22Rv1 (cell line): Measurements from ENCODE around the gene SKAP2.

Experiments used
- ZFX ChIP-seq: fragments of 450-650 bp; IDR thresholded peaks from 2 replicates; pipeline ENCODE4 v1.6.1; 2017; ENCODE audit warnings: antibody characterized with exemption, borderline replicate concordance
- TF ChIP-seq, protein P1 (sequence below): fragments of 450-650 bp; IDR thresholded peaks from 2 replicates; pipeline ENCODE4 v1.5.1; 2017; ENCODE audit warnings: mild to moderate bottlenecking

DNA sequence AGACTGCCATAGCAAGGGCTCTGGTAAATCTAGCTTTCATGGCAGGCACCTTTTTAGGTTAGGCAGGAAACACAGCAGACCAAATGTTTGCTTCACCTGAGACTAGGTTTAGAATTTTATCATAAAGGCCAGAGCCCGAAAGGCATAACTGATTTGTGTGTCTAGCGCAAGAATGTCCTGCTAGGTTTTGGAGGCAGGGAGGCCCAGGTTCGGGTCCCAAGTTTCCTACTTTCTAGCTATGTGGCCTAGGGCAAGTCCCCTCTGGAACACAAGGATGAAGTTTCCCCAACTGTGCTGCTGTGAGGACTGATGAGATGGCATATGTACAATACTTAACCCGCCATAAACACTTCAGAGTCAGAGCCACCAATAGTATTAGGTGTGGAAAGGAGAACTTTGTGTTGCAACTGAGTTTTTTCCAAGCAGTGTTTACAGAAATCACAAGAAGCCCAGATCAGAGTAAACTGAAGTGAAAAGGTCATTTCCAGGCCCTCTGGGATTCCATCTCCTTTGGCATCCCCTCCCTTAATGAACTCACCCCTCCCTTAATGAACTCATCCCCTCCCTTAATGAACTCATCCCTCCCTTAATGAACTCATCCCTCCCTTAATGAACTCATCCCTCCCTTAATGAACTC lies 244.9 kb downstream of the SKAP2 start:
- TF ChIP-seq, protein P1, sequence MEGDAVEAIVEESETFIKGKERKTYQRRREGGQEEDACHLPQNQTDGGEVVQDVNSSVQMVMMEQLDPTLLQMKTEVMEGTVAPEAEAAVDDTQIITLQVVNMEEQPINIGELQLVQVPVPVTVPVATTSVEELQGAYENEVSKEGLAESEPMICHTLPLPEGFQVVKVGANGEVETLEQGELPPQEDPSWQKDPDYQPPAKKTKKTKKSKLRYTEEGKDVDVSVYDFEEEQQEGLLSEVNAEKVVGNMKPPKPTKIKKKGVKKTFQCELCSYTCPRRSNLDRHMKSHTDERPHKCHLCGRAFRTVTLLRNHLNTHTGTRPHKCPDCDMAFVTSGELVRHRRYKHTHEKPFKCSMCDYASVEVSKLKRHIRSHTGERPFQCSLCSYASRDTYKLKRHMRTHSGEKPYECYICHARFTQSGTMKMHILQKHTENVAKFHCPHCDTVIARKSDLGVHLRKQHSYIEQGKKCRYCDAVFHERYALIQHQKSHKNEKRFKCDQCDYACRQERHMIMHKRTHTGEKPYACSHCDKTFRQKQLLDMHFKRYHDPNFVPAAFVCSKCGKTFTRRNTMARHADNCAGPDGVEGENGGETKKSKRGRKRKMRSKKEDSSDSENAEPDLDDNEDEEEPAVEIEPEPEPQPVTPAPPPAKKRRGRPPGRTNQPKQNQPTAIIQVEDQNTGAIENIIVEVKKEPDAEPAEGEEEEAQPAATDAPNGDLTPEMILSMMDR, result no peak
- no peak for TF ChIP-seq ZFX
